ENCODE measurements around the gene AIMP1. TPM values are rescaled to one million over a fixed set of nuclear protein-coding genes. Genes with fewer than 3 reads are reported as not detected.

AIMP1 gene
- total RNA-seq, 1 donor from 2014 or later = 46.8 TPM

DNA sequence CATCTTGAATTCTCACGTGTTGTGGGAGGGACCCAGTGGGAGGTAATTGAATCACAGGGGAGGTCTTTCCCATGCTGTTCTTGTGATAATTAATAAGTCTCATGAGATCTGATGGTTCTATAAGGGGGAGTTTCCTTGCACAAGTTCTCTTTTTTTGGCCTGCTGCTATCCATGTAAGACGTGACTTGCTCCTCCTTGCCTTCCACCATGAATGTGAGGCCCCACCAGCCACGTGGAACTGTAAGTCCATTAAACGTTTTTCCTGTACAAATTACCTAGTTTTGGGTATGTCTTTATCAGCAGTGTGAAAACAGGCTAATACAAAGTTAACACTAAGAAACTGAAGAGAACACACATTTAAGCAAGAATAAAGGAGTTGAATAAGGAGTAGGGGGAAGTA, 16.4 kb upstream of the AIMP1 start:
- Mint-ChIP-seq H3K4me1 (ENCODE audit: low read depth, unreplicated experiment) (peaks cover 1% of the 10 kb centered on the region), H3K36me3 (ENCODE audit: low read depth, unreplicated experiment) (peaks cover 4% of the 10 kb centered on the region), H3K27ac (ENCODE audit: unreplicated experiment) (no peak overlapping the region), H3K27me3 (ENCODE audit: low read depth, unreplicated experiment) (no peaks in the 10 kb centered on the region), H3K4me3 (ENCODE audit: unreplicated experiment) (no peak overlapping the region), H3K9me3 (ENCODE audit: unreplicated experiment) (peaks cover 2% of the 10 kb centered on the region)
- Histone ChIP-seq H3K4me3 (ENCODE audit: insufficient read depth, low read depth, low read length) (no peak overlapping the region), H2AFZ (ENCODE audit: low read depth, low read length) (no peak overlapping the region), H3K79me2 (ENCODE audit: insufficient read depth, low read length) (no peaks in the 10 kb centered on the region), H3K9ac (ENCODE audit: low read length) (no peak overlapping the region), H4K20me1 (ENCODE audit: insufficient read depth, low read length) (no peaks in the 10 kb centered on the region), H3K4me2 (ENCODE audit: low read length) (no peak overlapping the region), H3K9me3 (ENCODE audit: insufficient read depth, low read depth, low read length) (no peaks in the 10 kb centered on the region), H3K27me3 (ENCODE audit: insufficient read depth, low read length) (no peaks in the 10 kb centered on the region), H3K36me3 (ENCODE audit: insufficient read depth, low read length) (peaks cover under 1% of the 10 kb centered on the region), H3K27ac (ENCODE audit: low read depth, low read length) (no peak overlapping the region), H3K4me1 (ENCODE audit: insufficient read depth, low read length) (no peaks in the 10 kb centered on the region)
- FAIRE-seq (no peak), DNase-seq (ENCODE audit: low read depth) (no peak)
- TF ChIP-seq, protein P1, sequence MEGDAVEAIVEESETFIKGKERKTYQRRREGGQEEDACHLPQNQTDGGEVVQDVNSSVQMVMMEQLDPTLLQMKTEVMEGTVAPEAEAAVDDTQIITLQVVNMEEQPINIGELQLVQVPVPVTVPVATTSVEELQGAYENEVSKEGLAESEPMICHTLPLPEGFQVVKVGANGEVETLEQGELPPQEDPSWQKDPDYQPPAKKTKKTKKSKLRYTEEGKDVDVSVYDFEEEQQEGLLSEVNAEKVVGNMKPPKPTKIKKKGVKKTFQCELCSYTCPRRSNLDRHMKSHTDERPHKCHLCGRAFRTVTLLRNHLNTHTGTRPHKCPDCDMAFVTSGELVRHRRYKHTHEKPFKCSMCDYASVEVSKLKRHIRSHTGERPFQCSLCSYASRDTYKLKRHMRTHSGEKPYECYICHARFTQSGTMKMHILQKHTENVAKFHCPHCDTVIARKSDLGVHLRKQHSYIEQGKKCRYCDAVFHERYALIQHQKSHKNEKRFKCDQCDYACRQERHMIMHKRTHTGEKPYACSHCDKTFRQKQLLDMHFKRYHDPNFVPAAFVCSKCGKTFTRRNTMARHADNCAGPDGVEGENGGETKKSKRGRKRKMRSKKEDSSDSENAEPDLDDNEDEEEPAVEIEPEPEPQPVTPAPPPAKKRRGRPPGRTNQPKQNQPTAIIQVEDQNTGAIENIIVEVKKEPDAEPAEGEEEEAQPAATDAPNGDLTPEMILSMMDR (IDR thresholded peaks at IDR 0.05; ENCODE audit: insufficient read depth, low read depth, low read length) = no peak
- TF ChIP-seq EZH2 (IDR thresholded peaks at IDR 0.05; ENCODE audit: insufficient read depth, low read length) = no peak

DNA sequence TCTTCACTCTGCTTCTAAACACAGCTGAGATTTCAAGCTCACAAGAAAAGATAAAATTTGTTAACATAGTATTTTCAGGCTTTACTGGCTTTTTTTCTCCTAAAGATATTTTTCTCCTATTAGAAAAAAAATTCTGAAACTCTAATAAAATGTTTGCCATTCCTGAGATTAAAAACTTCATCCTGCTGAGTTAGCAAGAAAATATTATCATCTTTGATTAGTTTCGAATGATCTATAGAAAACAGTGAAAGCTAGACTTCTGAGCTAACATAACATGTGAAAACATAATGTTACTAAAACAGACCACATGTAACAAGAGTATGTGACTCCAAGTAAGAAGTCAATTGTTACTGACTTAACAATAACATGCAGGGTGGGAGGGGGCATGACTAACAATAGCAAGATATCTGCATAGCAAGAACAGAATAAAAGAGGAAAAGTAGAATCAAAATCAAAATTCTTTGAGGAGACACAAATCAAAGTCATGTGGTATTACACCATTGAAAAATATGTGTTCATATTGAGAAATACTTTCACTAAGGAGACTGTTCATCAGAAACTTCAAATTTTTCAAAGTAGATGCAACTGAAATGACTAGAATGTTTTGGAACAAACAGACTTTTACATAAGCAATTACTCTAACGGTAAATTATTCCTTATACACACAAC, 14.8 kb upstream of the AIMP1 start:
- Histone ChIP-seq H4K20me1 (ENCODE audit: insufficient read depth, low read length) (no peaks in the 10 kb centered on the region), H3K27ac (ENCODE audit: low read depth, low read length) (no peak overlapping the region), H3K9ac (ENCODE audit: low read length) (no peak overlapping the region), H3K9me3 (ENCODE audit: insufficient read depth, low read depth, low read length) (no peaks in the 10 kb centered on the region), H2AFZ (ENCODE audit: low read depth, low read length) (no peak overlapping the region), H3K4me3 (ENCODE audit: insufficient read depth, low read depth, low read length) (no peak overlapping the region), H3K79me2 (ENCODE audit: insufficient read depth, low read length) (peaks cover 3% of the 10 kb centered on the region), H3K36me3 (ENCODE audit: insufficient read depth, low read length) (no peaks in the 10 kb centered on the region), H3K27me3 (ENCODE audit: insufficient read depth, low read length) (no peaks in the 10 kb centered on the region), H3K4me1 (ENCODE audit: insufficient read depth, low read length) (no peaks in the 10 kb centered on the region), H3K4me2 (ENCODE audit: low read length) (no peak overlapping the region)
- Mint-ChIP-seq H3K4me1 (ENCODE audit: low read depth, unreplicated experiment) (peaks cover 1% of the 10 kb centered on the region), H3K36me3 (ENCODE audit: low read depth, unreplicated experiment) (peaks cover 4% of the 10 kb centered on the region), H3K27me3 (ENCODE audit: low read depth, unreplicated experiment) (no peaks in the 10 kb centered on the region), H3K4me3 (ENCODE audit: unreplicated experiment) (no peak overlapping the region), H3K9me3 (ENCODE audit: unreplicated experiment) (peaks cover 2% of the 10 kb centered on the region), H3K27ac (ENCODE audit: unreplicated experiment) (no peak overlapping the region)
- TF ChIP-seq, protein P1 (IDR thresholded peaks at IDR 0.05; ENCODE audit: insufficient read depth, low read depth, low read length) = no peak
- no peak for TF ChIP-seq EZH2 (IDR thresholded peaks at IDR 0.05; ENCODE audit: insufficient read depth, low read length)
- DNase-seq (ENCODE audit: low read depth) = peak; percentile 1
- FAIRE-seq = peak; percentile 66

DNA sequence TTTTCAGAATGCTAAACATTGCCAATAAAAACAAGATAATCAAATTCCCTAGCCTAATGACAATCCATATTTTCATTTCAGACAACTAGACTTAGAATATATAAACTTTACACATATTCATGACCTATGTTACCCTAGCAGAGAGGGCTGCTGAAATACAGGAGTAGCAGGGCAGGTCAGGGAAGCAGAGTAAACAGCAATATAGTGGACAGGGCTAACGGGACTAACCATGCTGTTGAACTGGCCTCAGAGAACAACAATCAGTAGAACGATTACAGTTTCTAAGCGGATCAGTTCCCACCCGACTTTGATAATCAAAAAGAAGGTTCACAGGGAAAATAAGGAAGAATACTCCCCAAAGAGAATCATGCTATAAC, 14.3 kb upstream of the AIMP1 start:
- no peak overlapping the region for H3K4me3 ChIP-seq (ENCODE audit: insufficient read depth, low read depth, low read length)
- no peaks in the 10 kb centered on the region for H3K27me3 ChIP-seq (ENCODE audit: insufficient read depth, low read length)
- FAIRE-seq (no peak), DNase-seq (ENCODE audit: low read depth) (no peak)
- no peaks in the 10 kb centered on the region for H3K27me3 Mint-ChIP-seq (ENCODE audit: low read depth, unreplicated experiment)
- H3K4me1 ChIP-seq (ENCODE audit: insufficient read depth, low read length) = no peaks in the 10 kb centered on the region
- H3K9ac ChIP-seq (ENCODE audit: low read length) = no peak overlapping the region
- no peak overlapping the region for H3K4me2 ChIP-seq (ENCODE audit: low read length)
- H3K36me3 Mint-ChIP-seq (ENCODE audit: low read depth, unreplicated experiment) = peaks cover 4% of the 10 kb centered on the region
- no peaks in the 10 kb centered on the region for H3K36me3 ChIP-seq (ENCODE audit: insufficient read depth, low read length)
- peaks cover 2% of the 10 kb centered on the region for H3K9me3 Mint-ChIP-seq (ENCODE audit: unreplicated experiment)
- peaks cover 3% of the 10 kb centered on the region for H3K79me2 ChIP-seq (ENCODE audit: insufficient read depth, low read length)
- TF ChIP-seq, protein P1 (IDR thresholded peaks at IDR 0.05; ENCODE audit: insufficient read depth, low read depth, low read length) = no peak
- TF ChIP-seq EZH2 (IDR thresholded peaks at IDR 0.05; ENCODE audit: insufficient read depth, low read length) = no peak
- H3K27ac Mint-ChIP-seq (ENCODE audit: unreplicated experiment) = no peak overlapping the region
- H3K9me3 ChIP-seq (ENCODE audit: insufficient read depth, low read depth, low read length) = no peaks in the 10 kb centered on the region
- H3K4me3 Mint-ChIP-seq (ENCODE audit: unreplicated experiment) = no peak overlapping the region
- no peak overlapping the region for H3K27ac ChIP-seq (ENCODE audit: low read depth, low read length)
- no peaks in the 10 kb centered on the region for H4K20me1 ChIP-seq (ENCODE audit: insufficient read depth, low read length)
- no peaks in the 10 kb centered on the region for H3K4me1 Mint-ChIP-seq (ENCODE audit: low read depth, unreplicated experiment)
- H2AFZ ChIP-seq (ENCODE audit: low read depth, low read length) = no peak overlapping the region

Data from astrocyte (in vitro differentiated cells and primary cell).